Fibroblast of the aortic adventitia (primary cell): ENCODE measurements around the gene SLC25A21. TPM values are rescaled to one million over a fixed set of nuclear protein-coding genes. Genes with fewer than 3 reads are reported as not detected.

Experiments
- DNase-seq: peaks from one replicate; pipeline ENCODE4 v3.0.0-alpha.2; 2010; ENCODE audit warnings: low read depth
- H3K4me3 ChIP-seq: 2 replicates; pipeline ENCODE4 v1.5.1; 2011; ENCODE audit warnings: low read depth, mild to moderate bottlenecking, control low read depth, low read length, moderate library complexity
- CTCF ChIP-seq: IDR thresholded peaks from 2 replicates; pipeline ENCODE4 v1.5.1; 2011; ENCODE audit warnings: mild to moderate bottlenecking, low read length, control low read depth, inconsistent platforms; ENCODE audit not compliant: insufficient read depth
- total RNA-seq: library from RNA; depleted of rRNA; stranded (reverse); fragments of >200 nt; gene quantifications from 2 replicates; pipeline ENCODE4 v1.2.3, GENCODE V29; 2012; ENCODE audit warnings: low replicate concordance

SLC25A21 gene
- total RNA-seq, 1 donor, result 1.2 TPM

- DNase-seq, result peak; percentile 11
- H3K4me3 ChIP-seq, result no peak overlapping the region
- TF ChIP-seq CTCF, result no peak
These were observed 29.5 kb downstream of the SLC25A21 start for GRCh38 chr14:37142835-37143401.

DNA sequence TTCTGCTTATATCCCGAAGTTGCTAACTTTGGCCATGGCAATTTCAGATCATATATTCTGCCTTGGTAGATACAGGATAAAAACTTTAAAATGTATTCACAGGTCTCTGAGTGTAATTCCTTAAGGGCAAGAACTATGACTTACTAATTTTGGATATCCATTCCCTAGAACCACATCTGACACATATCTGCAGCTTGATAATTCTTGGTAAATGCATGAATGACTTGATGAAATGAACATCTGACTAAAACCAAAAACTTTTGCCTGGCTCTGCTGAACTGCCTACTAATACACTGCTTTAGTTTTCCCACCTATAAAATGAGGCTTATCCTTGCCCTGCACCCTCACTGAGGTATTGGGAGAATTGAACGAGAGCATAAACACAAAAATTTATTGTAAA, 32.2 kb downstream of the SLC25A21 start:
- TF ChIP-seq CTCF, result no peak
- H3K4me3 ChIP-seq, result no peak overlapping the region
- no peak for DNase-seq

DNA sequence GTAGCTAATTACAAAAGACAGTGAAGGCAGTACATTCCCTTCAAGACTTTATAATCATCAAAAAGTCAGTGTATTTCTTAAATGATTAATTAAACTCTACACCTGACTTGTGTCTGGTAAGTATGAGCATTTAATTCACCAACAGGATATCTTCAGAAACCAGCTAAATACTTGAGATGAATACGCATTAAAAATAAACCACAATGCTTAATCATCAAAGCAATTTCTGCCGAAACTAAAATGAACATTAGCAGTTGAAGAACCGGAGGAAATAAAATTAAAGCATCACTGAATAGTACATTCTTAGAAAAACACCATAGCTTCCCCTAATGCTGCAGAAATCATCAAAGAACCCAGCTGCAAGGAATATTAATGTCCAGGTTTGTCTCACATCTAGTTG, 32.7 kb downstream of the SLC25A21 start:
- no peak for TF ChIP-seq CTCF
- H3K4me3 ChIP-seq, result no peak overlapping the region
- no peak for DNase-seq

DNA sequence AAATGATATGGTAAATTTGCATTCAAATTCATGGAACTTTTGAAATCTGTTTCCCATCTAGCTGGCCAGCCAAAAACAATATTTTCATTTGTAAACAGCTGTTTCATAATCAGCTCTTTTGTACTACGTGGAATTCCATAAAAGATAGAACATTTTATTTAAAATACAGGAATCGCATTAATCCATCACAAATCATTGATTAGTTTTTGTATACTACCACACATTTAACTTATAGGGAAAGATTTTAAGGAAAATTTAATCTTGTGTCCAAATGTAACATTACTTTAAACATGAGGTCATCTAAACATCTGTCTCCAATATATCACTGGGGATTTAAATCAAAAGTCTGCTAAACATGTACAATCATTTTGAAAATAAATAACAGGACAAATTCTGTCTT, 33.5 kb downstream of the SLC25A21 start:
- no peak for TF ChIP-seq CTCF
- no peak for DNase-seq

GRCh38 chr14:37133284-37133913, 39.0 kb downstream of the SLC25A21 start:
- H3K4me3 ChIP-seq, result no peak overlapping the region
- TF ChIP-seq CTCF, result no peak
- no peak for DNase-seq

More for the DNA sequence above, 33.5 kb downstream of the SLC25A21 start:
- no peak overlapping the region for H3K4me3 ChIP-seq

DNA sequence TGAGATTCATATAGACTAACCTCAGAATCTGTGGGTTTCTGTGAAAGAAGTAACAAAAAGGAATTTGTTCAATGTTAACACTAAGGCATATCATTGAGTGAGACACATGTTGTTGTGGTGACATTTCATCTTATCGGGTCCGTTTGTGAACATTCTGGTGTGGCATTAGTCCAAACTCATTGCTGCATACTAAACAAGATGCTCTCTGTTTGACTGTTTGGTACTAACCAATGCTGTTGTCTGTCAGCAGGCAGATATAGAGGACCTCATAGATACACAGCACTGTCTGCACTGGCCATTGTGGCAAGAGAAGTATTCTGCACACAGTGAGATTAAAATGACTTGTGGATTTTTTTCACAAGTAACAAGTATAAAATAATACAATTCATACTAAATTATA, 41.2 kb downstream of the SLC25A21 start:
- DNase-seq, result no peak
- H3K4me3 ChIP-seq, result no peak overlapping the region
- TF ChIP-seq CTCF, result no peak

DNA sequence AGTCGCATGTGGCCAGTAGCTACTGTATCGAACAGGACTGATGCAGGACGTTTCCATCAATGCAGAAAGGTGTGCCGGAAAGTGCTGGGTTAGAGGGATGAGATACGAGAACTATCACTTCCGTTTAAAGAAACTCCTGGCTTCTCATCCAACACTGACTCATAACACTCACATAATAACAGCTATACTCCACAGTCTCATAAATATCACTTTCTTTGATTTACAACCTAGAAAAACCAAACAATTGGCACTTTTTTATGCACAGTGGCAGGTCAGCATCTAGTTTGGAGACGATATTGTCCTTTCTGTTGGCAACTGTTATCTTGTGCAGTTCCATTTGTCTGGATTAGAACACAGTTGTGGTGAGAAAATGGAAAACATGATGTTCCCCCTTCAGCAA, 43.4 kb downstream of the SLC25A21 start:
- no peak for TF ChIP-seq CTCF
- no peak for DNase-seq
- no peak overlapping the region for H3K4me3 ChIP-seq
